ENCODE measurements around the gene NAXD.
A peak's percentile ranks its signal among the peaks of the same experiment; 100 is the strongest.
"Not testable (repeated sequence)": the region's sequence is repeated elsewhere in the genome, so short reads cannot be mapped to it uniquely, and the experiment has no call there.

Gene NAXD

GRCh38 chr13:110625771-110626321, 10.5 kb downstream of the NAXD start:
- DNase-seq = no peak
- in situ Hi-C loops (cut with HindIII; ENCODE audit: low pct_ligation_motif_present, low pct_unique_long_range_greater_than_20kb, low sequenced_read_pairs) = no loop called here

DNA sequence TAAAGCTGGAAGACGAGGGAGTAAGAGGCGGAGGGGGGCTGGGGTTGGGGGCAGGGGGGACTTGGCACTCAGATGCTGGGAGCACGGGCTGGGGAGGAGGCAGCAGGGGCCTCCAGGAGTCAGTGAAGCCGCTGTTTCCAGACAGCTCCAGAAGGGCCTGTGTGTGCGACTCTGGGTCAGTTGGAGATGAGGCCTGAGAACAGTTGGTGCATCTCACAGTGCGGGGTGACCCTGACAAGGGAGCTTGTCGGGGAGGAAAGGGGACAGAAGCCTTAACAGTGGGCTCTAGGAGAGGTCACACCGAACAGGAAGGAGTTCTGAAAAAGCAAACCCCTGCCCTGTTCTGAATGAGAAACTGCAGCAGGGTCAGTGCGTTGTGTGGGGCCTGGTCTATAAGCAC, 11.2 kb downstream of the NAXD start:
- no peak for DNase-seq
- in situ Hi-C loops (cut with HindIII; ENCODE audit: low pct_ligation_motif_present, low pct_unique_long_range_greater_than_20kb, low sequenced_read_pairs) = no loop called here

GRCh38 chr13:110627351-110627750, 12.0 kb downstream of the NAXD start:
- DNase-seq = no peak
- in situ Hi-C loops (cut with HindIII; ENCODE audit: low pct_ligation_motif_present, low pct_unique_long_range_greater_than_20kb, low sequenced_read_pairs) = no loop called here

DNA sequence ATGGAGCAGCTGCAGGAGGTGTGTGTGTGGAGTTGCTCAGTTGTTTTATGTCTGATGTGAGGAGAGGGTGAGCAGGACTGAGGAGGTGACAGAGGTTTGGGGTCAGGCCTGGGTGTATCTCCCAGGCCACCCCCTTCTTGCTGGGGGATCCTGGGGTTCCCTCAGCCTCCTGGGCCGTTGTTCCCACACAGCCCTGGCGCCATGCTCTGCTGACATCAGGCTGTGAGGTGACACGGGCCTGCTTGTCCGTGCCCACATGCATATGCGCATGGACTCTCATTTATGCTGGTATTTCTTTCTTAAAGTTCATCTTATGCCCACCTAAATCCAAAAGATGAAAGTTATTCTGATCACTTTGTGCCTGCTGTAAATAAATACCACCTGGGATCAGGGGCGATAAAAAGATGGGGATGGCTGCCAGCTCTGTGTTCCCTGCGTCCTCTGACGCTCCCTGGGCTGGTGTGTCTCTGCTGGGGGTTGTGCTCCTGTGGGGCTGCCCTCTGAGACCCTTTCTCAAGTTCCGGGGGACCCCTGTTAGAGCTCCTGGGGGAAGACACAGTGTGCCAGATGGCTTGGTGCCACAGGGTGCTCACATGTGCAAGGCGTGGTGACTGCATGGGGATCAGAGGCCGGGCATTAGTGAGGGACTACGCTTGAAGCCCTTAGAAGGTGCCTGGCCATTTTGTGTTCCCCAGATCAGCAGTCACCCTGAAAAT, 12.6 kb downstream of the NAXD start:
- no peak for DNase-seq
- in situ Hi-C loops (cut with HindIII; ENCODE audit: low pct_ligation_motif_present, low pct_unique_long_range_greater_than_20kb, low sequenced_read_pairs) = no loop called here

DNA sequence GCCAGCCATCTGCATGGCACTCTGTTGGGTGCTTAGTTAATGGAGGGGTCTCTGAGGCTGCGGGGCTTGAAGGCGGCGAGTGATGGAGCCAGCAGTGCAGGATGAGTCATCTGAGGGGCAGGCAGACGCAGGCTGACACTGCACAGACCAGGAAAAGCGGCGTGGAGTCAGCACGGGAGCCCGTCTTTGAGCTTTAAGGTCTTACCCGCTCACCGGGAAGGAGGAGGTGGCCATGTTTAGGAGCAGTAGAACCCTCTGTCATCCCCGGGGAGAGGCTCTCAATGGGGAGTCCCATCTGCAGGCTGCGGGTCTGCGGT, 13.1 kb downstream of the NAXD start:
- in situ Hi-C loops (cut with HindIII; ENCODE audit: low pct_ligation_motif_present, low pct_unique_long_range_greater_than_20kb, low sequenced_read_pairs) = no loop called here

GRCh38 chr13:110628952-110629701, 13.8 kb downstream of the NAXD start:
- no peak for DNase-seq
- in situ Hi-C loops (cut with HindIII; ENCODE audit: low pct_ligation_motif_present, low pct_unique_long_range_greater_than_20kb, low sequenced_read_pairs) = no loop called here

More for the DNA sequence above, 13.1 kb downstream of the NAXD start:
- DNase-seq = no peak

DNA sequence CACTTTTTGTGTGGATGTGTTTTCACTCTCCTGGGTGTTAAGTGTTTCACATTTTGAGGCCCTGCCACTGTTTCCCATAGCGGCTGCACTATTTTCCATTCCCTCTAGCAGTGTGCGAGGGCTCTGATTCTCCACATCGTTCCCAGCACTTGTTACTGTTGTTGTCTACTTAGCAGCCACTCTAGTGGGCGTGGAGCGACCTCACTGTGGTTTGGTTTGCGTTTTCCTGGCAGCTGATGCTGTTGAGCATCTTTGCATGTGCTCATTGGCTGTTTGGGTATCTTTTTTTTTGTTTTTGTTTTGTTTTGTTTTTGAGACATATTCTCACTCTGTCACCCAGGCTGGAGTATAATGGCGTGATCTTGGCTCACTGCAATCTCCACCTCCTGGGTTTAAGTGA, 14.4 kb downstream of the NAXD start:
- in situ Hi-C loops (cut with HindIII; ENCODE audit: low pct_ligation_motif_present, low pct_unique_long_range_greater_than_20kb, low sequenced_read_pairs) = no loop called here
- no peak for DNase-seq

GRCh38 chr13:110630566-110631119, 15.3 kb downstream of the NAXD start:
- in situ Hi-C loops (cut with HindIII; ENCODE audit: low pct_ligation_motif_present, low pct_unique_long_range_greater_than_20kb, low sequenced_read_pairs) = no loop called here
- no peak for DNase-seq

DNA sequence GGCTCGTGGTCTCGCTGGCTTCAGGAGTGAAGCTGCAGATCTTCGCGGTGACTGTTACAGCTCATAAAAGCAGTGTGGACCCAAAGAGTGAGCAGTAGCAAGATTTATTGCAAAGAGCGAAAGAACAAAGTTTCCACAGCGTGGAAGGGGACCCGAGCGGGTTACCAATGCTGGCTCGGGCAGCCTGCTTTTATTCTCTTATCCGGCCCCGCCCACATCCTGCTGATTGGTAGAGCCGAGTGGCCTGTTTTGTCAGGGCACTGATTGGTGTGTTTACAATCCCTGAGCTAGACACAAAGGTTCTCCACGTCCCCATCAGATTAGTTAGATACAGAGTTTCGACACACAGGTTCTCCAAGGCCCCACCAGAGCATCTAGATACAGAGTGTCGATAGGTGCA, 16.9 kb downstream of the NAXD start:
- DNase-seq; in situ Hi-C loops (cut with HindIII; ENCODE audit: low pct_ligation_motif_present, low pct_unique_long_range_greater_than_20kb, low sequenced_read_pairs): not testable (repeated sequence)

DNA sequence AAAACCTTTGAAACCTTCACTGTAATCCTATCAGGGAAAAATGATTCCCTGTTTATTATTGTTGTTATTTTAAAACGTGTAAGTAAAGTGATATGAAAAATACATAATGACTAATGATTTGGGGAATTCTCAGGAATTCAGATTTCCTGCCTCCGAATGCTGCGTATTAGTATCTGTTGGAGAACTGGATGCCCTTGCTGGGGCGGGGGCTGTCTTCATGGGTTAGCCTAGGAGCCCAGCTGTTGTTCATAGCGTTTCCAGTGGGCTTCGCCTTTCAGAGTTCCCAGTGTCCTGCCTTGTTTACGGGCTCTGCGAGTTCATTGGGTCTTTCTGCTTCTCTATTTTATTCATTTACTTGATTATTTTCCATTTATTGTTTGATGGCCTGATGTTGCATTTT, 18.4 kb downstream of the NAXD start:
- DNase-seq = no peak
- in situ Hi-C loops (cut with HindIII; ENCODE audit: low pct_ligation_motif_present, low pct_unique_long_range_greater_than_20kb, low sequenced_read_pairs) = no loop called here

GRCh38 chr13:110634558-110634957, 19.2 kb downstream of the NAXD start:
- in situ Hi-C loops (cut with HindIII; ENCODE audit: low pct_ligation_motif_present, low pct_unique_long_range_greater_than_20kb, low sequenced_read_pairs) = no loop called here
- DNase-seq = peak; percentile 70

DNA sequence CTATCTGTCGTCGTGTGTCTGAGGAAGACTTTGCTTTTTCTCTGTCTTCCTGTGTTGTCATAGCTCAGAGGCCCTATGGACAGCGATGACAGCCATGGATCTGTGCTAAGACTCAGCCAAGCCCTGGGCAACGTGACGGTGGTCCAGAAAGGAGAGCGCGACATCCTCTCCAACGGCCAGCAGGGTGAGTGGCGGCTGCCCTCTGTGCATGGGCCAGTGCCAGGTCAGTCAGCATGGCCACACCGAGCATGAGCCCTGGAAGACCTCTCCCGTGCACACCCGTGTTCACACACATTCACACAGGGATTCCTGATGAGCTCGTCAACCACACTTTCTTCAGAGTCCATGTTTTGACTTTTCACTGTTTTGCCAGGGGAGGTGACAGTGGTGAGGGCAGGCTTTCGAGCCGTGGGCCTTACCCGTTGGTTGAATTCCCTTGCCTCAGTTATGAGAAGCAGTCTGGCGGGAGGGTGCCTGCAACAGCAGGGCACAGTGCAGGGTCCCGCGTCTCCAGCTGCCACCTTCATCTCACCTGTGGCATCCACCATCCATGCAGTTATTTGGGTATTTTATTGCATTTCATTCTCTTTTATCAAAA, 20.2 kb downstream of the NAXD start:
- no peak for DNase-seq
- in situ Hi-C loops (cut with HindIII; ENCODE audit: low pct_ligation_motif_present, low pct_unique_long_range_greater_than_20kb, low sequenced_read_pairs) = no loop called here

GRCh38 chr13:110636053-110636475, 20.7 kb downstream of the NAXD start:
- in situ Hi-C loops (cut with HindIII; ENCODE audit: low pct_ligation_motif_present, low pct_unique_long_range_greater_than_20kb, low sequenced_read_pairs) = no loop called here
- DNase-seq = no peak

DNA sequence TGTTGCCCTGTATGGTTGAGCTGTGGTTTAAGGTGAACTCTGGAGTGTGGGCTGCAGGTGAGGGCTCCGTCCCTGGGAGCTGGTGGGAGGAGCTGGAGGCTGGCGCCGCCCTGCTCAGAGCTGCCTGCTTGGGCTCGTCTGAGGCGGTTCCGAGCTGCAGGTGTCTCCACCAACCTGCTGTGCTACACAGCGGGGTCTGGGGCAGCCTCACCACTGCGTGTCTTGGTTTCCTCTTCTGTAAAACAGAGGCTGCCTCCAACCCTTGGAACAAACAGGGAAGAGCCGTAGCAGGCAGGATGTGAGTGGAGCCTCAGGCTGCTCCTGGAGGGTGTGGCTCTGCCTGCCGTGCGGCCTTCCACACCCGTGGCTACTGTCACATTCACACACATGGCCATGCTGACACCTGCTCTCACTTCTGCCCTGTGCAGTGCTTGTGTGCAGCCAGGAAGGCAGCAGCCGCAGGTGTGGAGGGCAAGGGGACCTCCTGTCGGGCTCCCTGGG, 21.4 kb downstream of the NAXD start:
- DNase-seq = no peak
- in situ Hi-C loops (cut with HindIII; ENCODE audit: low pct_ligation_motif_present, low pct_unique_long_range_greater_than_20kb, low sequenced_read_pairs) = no loop called here

GRCh38 chr13:110637275-110637674, 21.9 kb downstream of the NAXD start:
- DNase-seq = no peak
- in situ Hi-C loops (cut with HindIII; ENCODE audit: low pct_ligation_motif_present, low pct_unique_long_range_greater_than_20kb, low sequenced_read_pairs) = no loop called here

DNA sequence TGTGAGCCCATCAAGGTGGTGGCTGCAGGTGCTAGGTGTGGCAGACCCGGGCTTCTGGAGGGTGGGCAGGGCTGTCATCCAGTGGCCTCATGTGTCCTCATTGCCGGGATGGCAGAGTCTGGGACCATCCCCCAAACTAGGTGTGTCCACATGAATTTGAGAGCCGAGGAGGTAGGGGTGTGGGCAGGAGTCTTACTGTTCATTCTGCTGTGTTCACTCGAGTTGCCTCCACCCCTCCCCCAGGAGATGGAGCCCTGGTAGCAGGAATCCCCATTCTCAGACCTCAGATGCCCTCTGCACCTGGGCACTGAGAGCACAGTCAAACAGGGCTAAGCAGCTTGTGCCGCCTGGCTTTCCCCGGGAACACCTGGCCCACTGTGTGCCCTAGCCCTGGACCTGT, 22.4 kb downstream of the NAXD start:
- no peak for DNase-seq
- in situ Hi-C loops (cut with HindIII; ENCODE audit: low pct_ligation_motif_present, low pct_unique_long_range_greater_than_20kb, low sequenced_read_pairs) = no loop called here

GRCh38 chr13:110638257-110638656, 22.9 kb downstream of the NAXD start:
- DNase-seq = no peak
- in situ Hi-C loops (cut with HindIII; ENCODE audit: low pct_ligation_motif_present, low pct_unique_long_range_greater_than_20kb, low sequenced_read_pairs) = no loop called here

DNA sequence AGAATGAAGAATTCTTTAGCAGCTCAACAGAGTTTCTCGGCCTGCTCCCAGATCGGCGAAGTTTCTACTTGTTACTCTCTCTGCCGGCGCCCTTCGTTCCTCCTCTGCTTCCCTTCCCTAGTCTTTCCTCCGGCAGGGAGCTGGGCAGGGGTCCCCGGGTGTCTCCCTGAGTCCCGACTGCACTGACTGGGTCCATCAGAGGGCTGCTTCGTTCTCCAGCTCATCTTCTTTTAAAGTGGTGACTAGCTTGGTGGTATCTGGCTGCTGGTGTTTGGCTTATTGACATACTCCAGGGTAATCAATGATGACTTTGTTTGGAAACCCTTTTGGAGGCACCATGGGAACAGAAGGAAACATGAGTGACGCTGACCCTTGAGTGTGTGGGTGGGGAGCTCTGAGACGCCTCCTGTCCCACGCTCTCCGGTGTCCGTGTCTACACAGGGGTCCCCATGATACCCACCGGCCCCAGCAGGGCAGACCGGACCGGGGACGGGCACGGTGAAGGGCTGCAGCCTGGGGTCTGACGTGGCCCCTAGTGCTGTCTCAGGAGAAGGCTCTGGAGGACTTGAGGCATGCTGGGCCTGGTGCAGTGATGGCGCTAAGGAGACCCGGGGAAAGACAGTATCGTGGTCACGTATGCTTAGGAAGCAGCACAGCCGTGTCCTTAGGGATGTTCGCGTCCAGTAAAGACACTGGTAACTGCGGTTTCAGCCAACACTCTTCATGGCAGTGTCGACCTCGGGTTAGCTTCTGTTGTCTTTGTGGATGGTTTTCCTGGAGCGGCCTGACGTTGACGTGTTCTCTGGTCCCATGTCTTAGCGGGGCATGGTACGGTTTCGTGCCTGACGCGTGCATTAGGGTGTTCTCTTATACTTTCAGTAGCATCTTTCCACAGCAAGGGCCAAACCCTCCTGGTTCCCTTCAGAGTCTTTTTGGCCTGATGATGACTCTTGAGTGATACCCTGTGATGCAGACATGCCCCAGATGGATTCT, 23.8 kb downstream of the NAXD start:
- in situ Hi-C loops (cut with HindIII; ENCODE audit: low pct_ligation_motif_present, low pct_unique_long_range_greater_than_20kb, low sequenced_read_pairs) = no loop called here
- no peak for DNase-seq

Measured in ACHN (cell line).